Muscle layer of colon (tissue), 2 donors: ENCODE results near the gene COG5.

Source experiments
- H3K27ac ChIP-seq: one replicate; pipeline ENCODE4 v1.7.0; 2013; ENCODE audit warnings: low read depth, mild to moderate bottlenecking, low read length, moderate library complexity
- H3K27me3 ChIP-seq, 2 donors: one replicate each; pipeline ENCODE4 v1.7.0; 2013; ENCODE audit warnings: low read length in 2 of 2, mild to moderate bottlenecking in 2 of 2; ENCODE audit not compliant: insufficient read depth in 2 of 2, control insufficient read depth in 1 of 2
- H3K36me3 ChIP-seq: one replicate; pipeline ENCODE4 v1.7.0; 2013; ENCODE audit warnings: mild to moderate bottlenecking, low read length; ENCODE audit not compliant: insufficient read depth
- H3K4me1 ChIP-seq: one replicate; pipeline ENCODE4 v1.7.0; 2013; ENCODE audit warnings: mild to moderate bottlenecking, low read length; ENCODE audit not compliant: insufficient read depth
- H3K4me3 ChIP-seq, 2 donors: one replicate each; pipeline ENCODE4 v1.7.0; 2013; ENCODE audit warnings: low read length in 2 of 2, low read depth in 1 of 2, mild to moderate bottlenecking in 1 of 2, moderate library complexity in 1 of 2
- H3K9ac ChIP-seq: one replicate; pipeline ENCODE4 v1.7.0; 2013; ENCODE audit warnings: low read length
- H3K9me3 ChIP-seq: one replicate; pipeline ENCODE4 v1.7.0; 2013; ENCODE audit warnings: mild to moderate bottlenecking, low read length
- donor health status: abdominal sarcoma.
- donor health status: Adenocarcinoma of cecum.

COG5 gene

DNA sequence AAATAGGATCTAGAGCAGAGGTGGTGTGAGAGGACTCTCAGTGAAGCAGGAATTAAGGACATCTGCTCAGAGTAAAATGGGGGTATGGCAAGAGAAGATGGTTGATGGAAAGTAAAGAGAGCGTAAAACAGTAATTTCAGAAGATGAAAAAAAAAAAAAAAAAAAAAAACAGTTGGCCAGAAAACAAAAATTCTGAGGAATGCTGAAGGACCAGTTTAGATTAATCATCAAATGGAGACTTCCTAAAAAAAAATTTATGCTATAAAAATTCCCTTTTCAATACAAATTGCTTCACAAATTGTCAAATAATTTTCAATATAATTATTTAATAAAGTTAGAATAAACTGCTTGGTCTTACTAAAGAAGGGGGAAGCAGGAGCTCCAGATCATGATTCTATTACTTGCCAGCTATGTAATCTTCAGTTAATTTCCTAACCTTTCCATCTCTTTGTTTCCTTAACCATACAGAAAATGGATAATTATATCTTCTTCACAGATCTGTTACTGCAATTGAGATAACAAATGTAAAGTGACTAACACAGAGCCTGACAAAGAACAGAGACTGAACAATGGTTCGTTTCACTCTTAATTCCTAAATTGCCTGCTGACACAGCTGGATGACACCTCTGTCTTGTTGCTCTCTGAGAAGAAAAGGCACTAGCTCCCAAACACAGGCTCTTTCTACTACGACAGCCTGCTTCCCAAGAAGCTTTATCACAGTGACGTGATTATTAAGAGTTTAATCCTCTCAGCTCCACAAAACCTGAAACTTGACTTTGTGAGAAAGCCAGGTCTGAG, 158.8 kb downstream of the COG5 start:
- no peaks in the 10 kb centered on the region for H3K4me1 ChIP-seq
- no peaks in the 10 kb centered on the region for H3K36me3 ChIP-seq
- no peak overlapping the region for H3K9ac ChIP-seq
- H3K4me3 ChIP-seq = no peak overlapping the region
- no peaks in the 10 kb centered on the region for H3K9me3 ChIP-seq
- H3K27me3 ChIP-seq = no peaks in the 10 kb centered on the region
- no peak overlapping the region for H3K27ac ChIP-seq

DNA sequence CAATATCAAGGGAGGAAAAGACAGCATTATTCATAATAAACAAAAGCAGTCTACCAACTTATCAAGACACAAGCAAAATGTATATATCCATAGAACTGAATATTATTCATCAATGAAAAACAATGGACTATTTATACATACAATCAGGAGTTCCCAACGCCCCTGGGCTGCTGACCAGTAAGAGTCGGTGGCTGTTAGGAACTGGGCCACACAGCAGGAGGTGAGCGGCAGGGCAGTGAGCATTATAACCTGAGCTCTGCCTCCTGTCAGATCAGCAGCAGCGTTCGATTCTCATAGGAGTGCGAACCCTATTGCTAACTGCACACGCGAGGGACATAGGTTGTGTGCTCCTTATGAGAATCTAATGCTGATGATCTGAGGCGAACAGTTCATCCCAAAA, 165.6 kb downstream of the COG5 start:
- no peak overlapping the region for H3K9ac ChIP-seq
- no peak overlapping the region for H3K27ac ChIP-seq

DNA sequence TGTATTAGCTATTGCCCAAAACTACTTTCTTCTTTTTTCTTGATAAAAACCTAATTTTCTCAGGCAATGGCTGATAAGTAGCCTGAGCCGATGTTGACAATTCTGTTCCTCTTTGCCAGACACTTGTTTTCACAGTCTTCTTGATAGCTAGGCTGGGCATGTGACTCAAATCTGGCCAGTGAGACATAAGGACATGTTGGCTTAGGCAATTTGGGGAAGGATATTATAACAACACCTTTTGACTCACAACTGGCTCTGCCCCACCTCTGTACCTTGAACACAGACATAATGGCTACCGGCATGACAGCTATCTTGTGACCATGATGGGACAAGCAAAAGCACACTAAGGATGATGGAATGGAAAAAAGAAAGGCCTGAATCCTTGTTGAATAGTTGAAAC, 166.7 kb downstream of the COG5 start:
- Histone ChIP-seq H3K27me3 (no peaks in the 10 kb centered on the region), H3K4me1 (no peaks in the 10 kb centered on the region), H3K9ac (no peak overlapping the region), H3K27ac (no peak overlapping the region), H3K9me3 (no peaks in the 10 kb centered on the region), H3K36me3 (no peaks in the 10 kb centered on the region), H3K4me3 (no peak overlapping the region)

More for the DNA sequence above, 165.6 kb downstream of the COG5 start:
- no peaks in the 10 kb centered on the region for H3K36me3 ChIP-seq
- no peak overlapping the region for H3K4me3 ChIP-seq
- H3K9me3 ChIP-seq = no peaks in the 10 kb centered on the region
- H3K27me3 ChIP-seq = no peaks in the 10 kb centered on the region
- H3K4me1 ChIP-seq = no peaks in the 10 kb centered on the region

DNA sequence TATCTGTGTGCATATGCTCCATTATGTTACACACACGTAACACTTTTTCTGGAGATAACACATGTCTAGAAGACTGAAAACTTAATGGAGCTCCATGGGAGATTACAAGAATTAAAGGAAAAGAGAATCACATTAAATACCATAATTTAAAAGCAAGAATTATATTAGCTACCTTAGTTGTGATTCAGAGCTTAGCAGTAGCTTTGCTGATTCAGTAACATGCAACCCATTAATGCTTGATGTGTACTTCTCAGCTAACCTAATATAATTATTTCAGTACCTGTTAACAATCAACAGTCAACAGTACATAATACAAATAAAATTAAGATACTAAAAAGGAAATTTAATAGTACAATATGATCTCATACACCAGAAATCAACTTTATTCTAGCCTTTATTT, 167.6 kb downstream of the COG5 start:
- H3K9ac ChIP-seq = no peak overlapping the region
- H3K4me3 ChIP-seq = no peak overlapping the region
- no peaks in the 10 kb centered on the region for H3K4me1 ChIP-seq
- no peaks in the 10 kb centered on the region for H3K9me3 ChIP-seq
- no peak overlapping the region for H3K27ac ChIP-seq
- H3K36me3 ChIP-seq = no peaks in the 10 kb centered on the region
- H3K27me3 ChIP-seq = no peaks in the 10 kb centered on the region

DNA sequence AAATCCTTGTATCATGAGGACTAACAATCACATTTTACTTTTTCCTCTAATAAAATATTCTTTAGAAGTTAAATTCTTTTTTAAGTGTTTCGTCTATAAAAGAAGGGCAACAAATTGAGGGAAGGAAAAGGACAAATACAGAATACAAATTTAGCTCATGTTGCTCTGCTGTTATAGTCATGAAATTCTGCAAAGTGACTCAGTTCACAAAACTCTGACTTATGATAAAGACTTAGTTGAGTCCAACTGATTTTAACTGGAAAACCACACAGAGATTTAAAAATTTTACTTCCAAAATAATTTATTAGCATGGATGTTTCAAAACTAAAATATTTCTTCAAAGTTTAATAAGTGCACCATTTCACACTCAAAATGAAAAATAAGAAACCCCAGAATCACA, 168.9 kb downstream of the COG5 start:
- Histone ChIP-seq H3K9ac (no peak overlapping the region), H3K4me1 (no peaks in the 10 kb centered on the region), H3K27me3 (no peaks in the 10 kb centered on the region), H3K9me3 (no peaks in the 10 kb centered on the region), H3K27ac (no peak overlapping the region), H3K4me3 (no peak overlapping the region), H3K36me3 (no peaks in the 10 kb centered on the region)

DNA sequence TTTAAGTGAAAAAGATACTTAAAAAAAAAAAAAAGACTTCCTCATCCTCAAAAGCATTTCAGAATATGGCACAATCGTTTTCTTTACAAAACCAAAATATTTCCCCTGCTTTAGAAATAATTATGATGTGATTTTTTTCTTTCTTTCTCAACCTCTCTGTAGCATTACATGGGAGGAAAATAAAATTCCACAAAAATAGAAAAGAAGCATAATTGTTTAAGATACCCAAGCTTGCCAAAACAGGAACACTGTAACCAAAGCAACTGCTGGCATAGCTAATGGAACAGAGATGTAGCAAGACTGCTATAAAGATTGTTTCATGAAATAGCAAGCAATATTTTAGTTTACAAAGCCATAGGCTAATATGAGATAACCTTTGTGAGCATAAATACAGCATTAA, 169.4 kb downstream of the COG5 start:
- no peak overlapping the region for H3K27ac ChIP-seq

DNA sequence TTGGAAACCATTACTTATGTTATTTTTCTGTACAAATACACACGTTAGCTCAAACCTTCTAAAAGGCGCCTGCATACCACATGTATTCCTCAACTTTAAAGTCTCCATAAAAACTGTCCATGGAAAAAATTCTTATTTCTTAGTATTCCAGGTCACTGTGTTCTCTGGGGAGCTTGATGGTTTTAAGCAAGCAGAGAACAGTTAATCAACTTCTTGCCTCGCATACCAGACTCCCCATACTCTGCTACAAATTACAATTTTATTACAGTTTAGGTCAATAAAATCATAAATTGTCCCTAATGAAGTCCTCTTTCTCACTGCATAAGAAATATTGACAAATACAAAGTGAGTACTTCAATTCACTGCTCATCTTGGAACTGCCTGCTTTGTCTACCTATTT, 170.9 kb downstream of the COG5 start:
- no peak overlapping the region for H3K27ac ChIP-seq
- H3K9ac ChIP-seq = no peak overlapping the region
- no peaks in the 10 kb centered on the region for H3K9me3 ChIP-seq
- no peaks in the 10 kb centered on the region for H3K4me1 ChIP-seq
- no peaks in the 10 kb centered on the region for H3K27me3 ChIP-seq
- H3K36me3 ChIP-seq = no peaks in the 10 kb centered on the region
- no peak overlapping the region for H3K4me3 ChIP-seq

More for the DNA sequence above, 169.4 kb downstream of the COG5 start:
- Histone ChIP-seq H3K4me1 (no peaks in the 10 kb centered on the region), H3K9me3 (no peaks in the 10 kb centered on the region), H3K9ac (no peak overlapping the region), H3K36me3 (no peaks in the 10 kb centered on the region), H3K4me3 (no peak overlapping the region), H3K27me3 (no peaks in the 10 kb centered on the region)

DNA sequence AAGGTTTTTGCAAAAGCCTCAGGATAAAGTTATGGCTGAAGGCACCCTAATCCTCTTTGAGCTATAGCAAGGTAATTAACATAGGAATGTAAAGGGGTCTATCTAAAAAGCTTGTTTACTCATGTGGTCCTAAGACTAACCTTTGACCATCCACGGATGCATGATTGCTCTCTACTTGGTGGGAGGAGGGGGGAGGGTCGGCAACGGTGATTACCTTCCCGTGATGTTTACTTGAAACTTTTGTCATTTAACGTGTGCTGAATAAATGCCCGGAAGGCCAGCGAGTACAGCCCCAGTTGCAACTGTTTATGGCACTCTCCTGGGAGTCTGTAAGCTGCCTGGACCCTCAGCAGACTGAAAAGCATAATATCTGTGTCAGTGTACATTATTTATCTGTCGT, 172.8 kb downstream of the COG5 start:
- Histone ChIP-seq H3K4me3 (no peak overlapping the region), H3K27me3 (no peaks in the 10 kb centered on the region), H3K36me3 (no peaks in the 10 kb centered on the region), H3K9me3 (no peaks in the 10 kb centered on the region), H3K9ac (no peak overlapping the region), H3K4me1 (no peaks in the 10 kb centered on the region), H3K27ac (no peak overlapping the region)

DNA sequence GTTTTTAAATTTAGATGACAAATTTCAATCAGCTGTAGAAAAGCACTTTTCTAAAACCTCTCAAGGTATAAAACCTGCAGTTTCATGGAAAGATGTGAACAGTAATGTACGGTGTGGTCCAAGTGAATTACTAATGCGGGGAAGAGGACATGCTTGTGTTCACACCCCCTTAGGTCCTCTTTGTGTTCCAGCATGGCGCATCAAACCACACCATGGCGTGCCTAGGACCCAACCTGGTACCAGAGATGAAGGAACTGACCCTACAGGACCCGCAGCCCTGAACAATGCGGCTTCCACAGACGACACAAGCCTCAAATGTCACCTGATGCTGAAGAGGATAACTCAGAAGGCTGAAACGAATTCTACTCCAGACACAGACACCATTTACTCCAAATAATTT, 175.1 kb downstream of the COG5 start:
- H3K9me3 ChIP-seq = no peaks in the 10 kb centered on the region
- no peak overlapping the region for H3K27ac ChIP-seq

DNA sequence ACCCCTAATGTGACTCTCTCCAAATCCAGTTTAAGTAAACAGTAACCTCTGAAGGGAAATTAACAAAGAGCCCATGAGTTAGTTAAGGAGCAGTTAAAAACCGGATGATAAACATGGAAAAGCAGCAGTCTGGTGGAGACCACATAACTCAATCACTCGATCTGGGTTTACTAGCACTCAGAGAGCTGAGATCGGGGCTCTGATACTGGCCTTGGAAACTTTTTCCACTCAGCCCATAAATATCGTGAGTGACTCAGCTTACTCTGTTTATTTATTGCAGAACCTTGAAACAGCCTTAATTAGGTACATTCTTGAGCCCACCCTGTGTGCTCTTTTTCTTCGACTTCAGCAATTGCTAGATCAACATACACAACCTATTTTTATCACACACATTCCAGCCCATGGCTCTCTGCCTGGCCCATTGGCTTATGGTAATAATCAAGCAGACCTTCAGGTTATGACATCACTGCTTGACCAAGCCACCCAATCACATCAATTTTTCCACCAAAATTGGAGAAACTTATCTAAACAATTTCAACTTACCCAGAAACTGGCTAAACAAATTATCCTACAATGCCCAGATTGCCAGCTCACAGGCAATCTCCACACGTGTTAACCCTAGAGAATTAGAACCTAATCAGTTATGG, 176.0 kb downstream of the COG5 start:
- H3K27ac ChIP-seq = no peak overlapping the region

More for the DNA sequence above, 175.1 kb downstream of the COG5 start:
- H3K36me3 ChIP-seq = no peaks in the 10 kb centered on the region
- H3K4me1 ChIP-seq = no peaks in the 10 kb centered on the region
- no peak overlapping the region for H3K4me3 ChIP-seq
- H3K27me3 ChIP-seq = no peaks in the 10 kb centered on the region
- H3K9ac ChIP-seq = no peak overlapping the region

DNA sequence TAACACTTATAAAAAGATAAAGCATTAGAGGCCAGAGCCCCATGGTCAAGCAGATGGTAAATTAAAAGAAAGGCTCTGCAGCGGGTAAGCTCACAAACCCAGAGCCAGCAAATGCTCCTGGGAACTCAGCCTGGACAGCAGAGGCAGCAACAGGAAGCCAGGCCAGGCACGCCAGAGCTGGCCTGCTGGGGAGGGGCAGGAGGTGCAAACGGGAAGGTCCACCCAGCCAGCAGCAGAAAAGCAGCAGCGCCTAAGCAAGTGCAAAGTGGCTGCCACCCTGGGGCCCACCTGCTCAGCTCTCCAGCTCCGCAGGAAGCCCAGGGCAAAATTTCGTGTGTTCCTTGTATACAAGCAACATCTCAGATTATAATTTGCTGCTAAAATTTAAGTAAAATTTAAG, 176.6 kb downstream of the COG5 start:
- no peaks in the 10 kb centered on the region for H3K27me3 ChIP-seq
- no peaks in the 10 kb centered on the region for H3K36me3 ChIP-seq
- H3K4me1 ChIP-seq = no peaks in the 10 kb centered on the region
- no peak overlapping the region for H3K4me3 ChIP-seq
- no peaks in the 10 kb centered on the region for H3K9me3 ChIP-seq
- no peak overlapping the region for H3K9ac ChIP-seq
- H3K27ac ChIP-seq = no peak overlapping the region

More for the DNA sequence above, 176.0 kb downstream of the COG5 start:
- Histone ChIP-seq H3K4me3 (no peak overlapping the region), H3K9ac (no peak overlapping the region), H3K27me3 (no peaks in the 10 kb centered on the region), H3K4me1 (no peaks in the 10 kb centered on the region), H3K9me3 (no peaks in the 10 kb centered on the region), H3K36me3 (no peaks in the 10 kb centered on the region)
